NCI-H1417 (cell line): Measurements from ENCODE around the gene DRD5.
"Not testable (repeated sequence)": the region's sequence is repeated elsewhere in the genome, so short reads cannot be mapped to it uniquely, and the experiment has no call there.

Source experiments
- DNase-seq, 3 experiments: peaks; one replicate each; lab custom pipeline; 2025; lab: John Stamatoyannopoulos, UW

Gene DRD5

DNA sequence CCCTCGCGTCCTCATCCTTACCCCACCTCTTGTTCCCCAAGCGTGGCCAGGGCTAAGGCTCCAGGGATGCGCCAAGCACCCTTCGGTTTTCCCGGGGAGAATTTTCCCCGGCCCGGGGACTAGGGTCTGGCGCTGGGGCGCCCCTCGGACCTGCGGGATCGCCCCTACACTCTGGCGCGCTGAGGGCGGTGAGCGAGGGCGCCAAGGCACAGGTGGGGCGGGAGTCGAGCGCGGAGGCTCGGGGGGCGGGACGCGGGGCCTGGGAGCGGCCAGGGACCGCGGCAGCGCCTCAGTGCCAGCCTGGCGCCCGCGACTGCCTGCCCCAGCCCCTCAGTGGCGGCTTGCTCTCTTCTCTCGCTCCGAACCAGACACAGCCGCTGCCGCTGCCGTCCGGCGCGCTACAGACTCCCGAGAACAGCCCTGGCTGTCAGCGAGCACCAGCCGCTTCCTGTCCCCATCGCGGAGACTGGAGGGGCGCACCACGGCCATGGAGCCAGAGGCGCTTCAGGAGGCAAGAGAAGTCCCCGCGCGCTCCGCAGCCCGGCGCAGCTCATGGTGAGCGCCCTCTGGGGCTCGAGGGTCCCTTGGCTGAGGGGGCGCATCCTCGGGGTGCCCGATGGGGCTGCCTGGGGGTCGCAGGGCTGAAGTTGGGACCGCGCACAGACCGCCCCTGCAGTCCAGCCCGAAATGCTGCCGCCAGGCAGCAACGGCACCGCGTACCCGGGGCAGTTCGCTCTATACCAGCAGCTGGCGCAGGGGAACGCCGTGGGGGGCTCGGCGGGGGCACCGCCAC is at the start of gene DRD5:
Gene DRD5, plus strand, starts transcription at position 292 of the 793 bp plus-strand sequence. Its CDS starts 396 bp downstream, at position 688.
- DNase-seq = no peak

- DNase-seq = peak in 1 of 3 experiments; percentile 54
These were observed 49.2 kb upstream of the DRD5 start for GRCh38 chr4:9732256-9732655.

- DNase-seq = no peak
These were observed 45.9 kb upstream of the DRD5 start for GRCh38 chr4:9735515-9735914.

DNA sequence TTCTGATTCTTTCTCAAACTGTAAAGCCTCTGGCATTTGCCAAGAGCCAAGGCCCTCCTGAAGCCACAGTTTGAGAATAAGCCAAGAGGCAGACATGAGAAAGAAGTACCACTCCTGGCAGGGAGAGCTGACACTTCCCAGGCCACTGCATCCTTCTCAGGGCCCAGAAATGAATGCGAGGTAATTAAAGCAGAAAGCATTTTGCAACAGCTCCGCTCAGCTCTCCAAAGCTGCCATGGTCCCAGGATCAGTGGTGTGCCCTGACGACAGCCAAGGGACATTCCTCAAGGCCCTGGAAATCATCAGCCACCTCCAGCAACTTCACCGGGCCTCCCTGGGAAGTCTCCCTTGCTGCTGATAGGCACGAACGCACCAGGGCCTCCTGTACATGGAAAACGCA is 44.2 kb upstream of the DRD5 start:
- DNase-seq = not testable (repeated sequence)

- DNase-seq = not testable (repeated sequence)
These were observed 37.6 kb upstream of the DRD5 start for GRCh38 chr4:9743789-9744188.

DNA sequence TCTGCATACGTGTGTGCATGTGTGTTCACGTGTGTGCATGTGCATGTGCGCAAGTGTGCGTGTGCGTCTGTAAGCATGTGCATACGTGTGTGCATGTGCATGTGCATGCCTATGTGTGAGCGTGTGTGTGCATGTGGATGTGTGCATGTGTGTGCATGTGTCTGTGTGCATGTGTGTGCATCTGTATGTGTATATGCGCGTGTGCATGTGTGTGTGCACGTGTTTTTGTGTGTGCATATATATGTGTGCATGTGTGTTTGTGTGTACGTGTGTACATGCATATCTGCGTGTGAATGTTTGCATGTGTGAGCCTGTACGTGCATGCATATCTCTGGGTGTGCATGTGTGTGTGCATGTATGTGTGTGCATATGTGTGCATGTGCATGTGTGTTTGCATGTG is 35.7 kb upstream of the DRD5 start:
- DNase-seq = no peak

DNA sequence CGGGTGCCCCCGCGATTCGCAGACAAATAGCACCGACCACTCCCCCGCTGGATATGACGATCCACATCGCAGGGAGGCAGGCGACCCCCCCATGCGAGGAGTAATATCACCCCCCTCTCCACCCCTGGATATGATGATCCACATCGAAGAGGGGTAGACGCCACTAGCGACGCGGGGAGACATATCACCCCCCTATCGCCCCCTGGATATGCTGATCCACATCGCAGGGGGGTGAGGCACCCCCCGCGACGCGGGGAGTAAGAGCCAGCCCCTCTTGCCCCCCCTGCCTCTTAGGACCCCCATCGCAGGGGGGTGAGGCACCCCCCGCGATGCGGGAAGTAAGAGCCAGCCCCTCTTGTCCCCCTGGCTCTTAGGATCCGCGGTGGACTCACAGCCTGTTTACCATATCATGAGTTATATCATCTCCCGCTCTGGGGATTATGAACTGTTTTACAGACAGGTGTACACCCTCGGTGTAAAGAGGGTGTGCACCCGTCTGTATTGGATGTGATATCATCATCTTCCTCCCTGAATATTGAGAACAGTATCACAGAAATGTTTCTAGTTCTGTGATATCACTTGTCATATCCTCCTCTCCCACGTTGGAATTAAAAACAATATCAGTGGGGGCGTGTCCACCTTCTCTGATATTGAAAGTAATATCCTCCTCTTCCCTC is 22.7 kb upstream of the DRD5 start:
- DNase-seq = no peak

- DNase-seq = peak; percentile 68 to 91 (median 87)
These were observed 18.5 kb upstream of the DRD5 start for GRCh38 chr4:9762823-9763475.

- DNase-seq = no peak
These were observed 17.2 kb upstream of the DRD5 start for GRCh38 chr4:9764155-9764696.

GRCh38 chr4:9765091-9765490 is 16.3 kb upstream of the DRD5 start:
- peak in 2 of 3 experiments; percentile 9 to 19 for DNase-seq

DNA sequence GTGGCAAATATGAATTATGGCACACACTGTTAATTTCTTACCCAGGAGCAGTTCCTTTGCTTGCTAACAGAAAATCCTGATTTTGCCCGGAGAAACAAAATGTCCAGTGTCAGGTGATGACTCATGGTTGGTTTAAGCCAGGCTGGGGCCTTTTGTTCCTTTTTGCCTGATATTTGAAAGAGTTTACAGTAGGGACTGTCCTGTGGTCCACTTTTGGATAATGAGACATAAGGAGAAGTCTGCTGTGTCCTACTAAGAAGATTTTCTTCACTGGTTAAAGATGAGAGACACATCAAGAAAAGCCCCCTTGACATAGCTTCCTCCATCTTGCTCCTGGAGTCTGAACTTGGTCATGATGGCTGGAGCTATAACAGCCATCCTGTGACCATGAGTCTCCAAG is 12.1 kb upstream of the DRD5 start:
- DNase-seq = no peak

DNA sequence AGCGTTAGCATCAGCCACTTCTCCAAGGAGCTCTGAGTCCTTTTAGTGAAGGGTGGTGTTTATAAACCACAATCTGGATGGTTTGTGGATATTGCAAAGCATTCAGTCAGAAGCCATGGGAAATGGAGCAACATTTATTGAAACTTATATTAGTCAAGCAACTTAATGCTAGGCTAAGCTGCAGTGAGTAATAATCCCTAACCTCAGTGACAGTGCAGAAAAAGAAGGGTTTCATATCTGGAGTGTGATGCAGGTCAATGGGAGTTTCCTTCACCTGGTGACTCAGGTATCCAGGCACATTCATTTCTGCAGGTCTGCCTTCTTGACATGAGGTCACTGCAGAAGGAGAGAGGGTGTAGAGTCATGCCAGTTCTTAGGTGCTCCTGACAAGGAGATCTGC is 10.4 kb upstream of the DRD5 start:
- no peak for DNase-seq

GRCh38 chr4:9773471-9773870 is 8.0 kb upstream of the DRD5 start:
- no peak for DNase-seq

- no peak for DNase-seq
These were observed 652 bp downstream of the DRD5 start for GRCh38 chr4:9782136-9782436.

DNA sequence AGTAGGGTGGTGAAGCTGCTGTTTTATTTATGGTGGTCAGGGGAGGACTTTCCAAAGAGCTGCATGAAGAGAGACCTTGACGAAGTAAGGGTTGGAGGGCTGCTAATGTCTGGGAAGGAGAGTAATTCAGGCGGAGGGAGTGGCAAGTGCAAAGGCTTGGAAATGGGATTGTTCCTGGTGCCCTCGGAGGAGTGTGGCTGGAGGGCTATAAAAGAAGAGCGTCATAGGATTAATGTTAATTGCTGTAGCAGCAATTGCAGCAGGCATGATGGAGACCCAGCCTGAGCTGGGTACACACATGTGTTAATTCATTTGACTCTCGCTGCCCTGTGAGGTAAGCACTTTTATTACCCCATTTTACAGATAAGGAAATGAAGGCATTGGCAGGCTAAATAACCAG is 4.5 kb downstream of the DRD5 start:
- not testable (repeated sequence) for DNase-seq

- peak in 2 of 3 experiments; percentile 29 to 56 for DNase-seq
These were observed 10.9 kb downstream of the DRD5 start for GRCh38 chr4:9792381-9792780.

GRCh38 chr4:9796641-9797040 is 15.2 kb downstream of the DRD5 start:
- not testable (repeated sequence) for DNase-seq

DNA sequence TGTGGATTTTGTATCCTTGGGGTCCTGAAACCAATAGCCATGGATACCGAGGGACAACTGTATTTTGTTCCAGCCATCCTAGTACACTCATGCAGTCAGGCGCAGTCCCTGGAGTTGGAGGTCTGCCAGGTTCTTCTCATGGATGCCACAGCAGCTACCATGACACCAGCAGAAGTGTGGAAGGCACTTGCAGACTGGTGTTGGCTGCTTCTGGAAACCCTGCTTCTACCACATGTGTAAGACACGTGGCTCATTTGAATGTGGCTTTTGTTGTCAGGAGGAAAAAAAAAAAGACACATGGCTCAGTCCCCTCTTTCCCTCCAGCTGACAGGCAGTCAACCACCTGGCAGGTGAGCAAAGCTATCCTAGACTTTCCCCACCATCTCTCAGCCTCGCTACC is 19.4 kb downstream of the DRD5 start:
- peak in 1 of 3 experiments; percentile 73 for DNase-seq

- no peak for DNase-seq
These were observed 23.5 kb downstream of the DRD5 start for GRCh38 chr4:9804918-9805317.

DNA sequence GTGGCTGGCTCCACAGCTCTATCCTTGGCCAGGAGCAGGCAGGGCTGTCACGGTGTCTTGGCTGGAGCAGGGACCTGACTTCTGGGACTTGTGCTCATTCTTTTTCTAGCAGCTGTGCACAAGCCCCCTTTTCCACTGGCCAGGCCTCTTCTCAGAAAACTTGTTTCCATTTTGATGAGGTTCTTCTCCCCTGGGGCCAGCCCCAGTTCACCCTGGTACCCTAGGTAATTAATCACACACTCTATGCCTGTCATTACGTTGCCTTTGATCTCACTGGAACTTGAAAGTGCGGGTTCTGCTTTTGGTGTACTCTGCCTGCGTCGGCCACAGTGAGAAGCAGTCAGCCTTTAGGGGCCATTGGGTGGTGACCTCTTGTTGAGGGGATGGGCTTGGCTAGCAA is 26.6 kb downstream of the DRD5 start:
- DNase-seq = no peak

GRCh38 chr4:9811806-9812205 is 30.4 kb downstream of the DRD5 start:
- no peak for DNase-seq

DNA sequence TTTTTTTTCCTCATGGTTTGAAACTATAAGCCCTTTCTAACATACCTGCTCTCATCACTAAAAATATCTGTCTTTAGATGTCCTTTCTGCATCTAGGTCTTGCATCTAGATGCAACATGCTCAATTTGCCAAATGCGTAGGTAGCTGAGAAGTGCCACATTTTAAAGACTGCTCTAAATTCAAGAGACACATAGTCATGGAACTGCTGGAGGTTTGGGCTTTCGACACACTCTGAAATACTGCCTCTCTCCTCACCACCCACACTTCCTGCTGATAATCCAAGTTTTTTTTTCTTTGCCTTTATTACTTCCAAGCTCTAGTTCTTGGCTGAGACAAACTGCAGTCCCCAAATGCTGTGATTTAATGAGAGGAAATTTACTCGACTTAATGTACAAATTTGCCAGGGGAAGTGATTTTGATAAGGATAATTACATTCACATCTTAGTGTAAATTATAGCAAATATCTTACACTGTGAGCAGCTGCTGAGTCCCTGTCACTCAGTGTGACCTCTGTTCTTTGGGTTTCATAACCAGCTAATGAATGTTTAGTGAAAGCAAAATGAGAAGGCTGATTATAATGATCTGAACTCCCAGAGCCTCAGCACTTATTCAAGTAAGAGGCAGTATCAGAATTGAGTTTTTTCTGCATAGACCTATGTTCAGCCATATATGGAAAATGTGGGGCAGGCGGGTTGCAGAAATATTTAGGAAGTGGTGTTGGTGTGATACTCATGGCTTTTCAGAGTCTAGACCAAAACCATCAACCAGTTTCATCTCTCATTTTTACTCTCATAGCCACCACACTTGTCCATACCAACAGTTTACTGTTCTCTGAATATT is 31.3 kb downstream of the DRD5 start:
- peak in 1 of 3 experiments; percentile 57 for DNase-seq
